HEK293 (cell line): ENCODE measurements around the gene CYCS.

Experiments
- CTCF ChIA-PET: fragments of 350-600 bp; formaldehyde crosslinking; extraction: SDS; loops from one replicate; lab custom pipeline; 2021; ENCODE audit warnings: antibody characterized with exemption; lab: Yijun Ruan, JAX
- POLR2A ChIA-PET: fragments of 300-600 bp; formaldehyde crosslinking; extraction: SDS; loops from one replicate; lab custom pipeline; 2020; ENCODE audit warnings: antibody characterized with exemption, inconsistent platforms; lab: Yijun Ruan, JAX
- H3K27ac ChIP-seq: fragments of 200-500 bp; sonication (Bioruptor generic); 2 replicates; pipeline ENCODE4 v1.5.1; 2014; ENCODE audit warnings: low read depth, low read length, control low read depth, inconsistent platforms; ENCODE audit errors: extremely low read depth
- H3K36me3 ChIP-seq, 2 experiments: fragments of 200-500 bp in 1 of 2; sonication (Bioruptor generic) in 1 of 2; 1 replicate in 1 of 2; 2 replicates in 1 of 2; pipeline ENCODE4 v1.5.1; 2014 to 2017; ENCODE audit warnings: inconsistent platforms in 2 of 2, low read length in 2 of 2; ENCODE audit not compliant: control insufficient read depth in 2 of 2, insufficient read depth in 1 of 2
- H3K4me1 ChIP-seq: fragments of 200-500 bp; sonication (Bioruptor generic); 2 replicates; pipeline ENCODE4 v1.5.1; 2014; ENCODE audit warnings: mild to moderate bottlenecking, low read length, inconsistent platforms; ENCODE audit not compliant: control insufficient read depth, insufficient read depth
- H3K4me3 ChIP-seq: 2 replicates; pipeline ENCODE4 v1.5.1; 2011; ENCODE audit warnings: low read depth, mild to moderate bottlenecking, control low read depth, low read length, moderate library complexity
- H3K9me3 ChIP-seq: fragments of 200-500 bp; sonication (Bioruptor generic); 2 replicates; pipeline ENCODE4 v1.5.1; 2014; ENCODE audit warnings: low read depth, low read length, inconsistent platforms; ENCODE audit not compliant: control insufficient read depth, insufficient read depth
- KLF10 ChIP-seq: fragments of 450-650 bp; IDR thresholded peaks from 2 replicates; pipeline ENCODE4 v1.5.1; 2018; ENCODE audit warnings: missing biosample characterization, mild to moderate bottlenecking, missing genetic modification characterization
- KLF17 ChIP-seq: fragments of 450-650 bp; formaldehyde crosslinking; IDR thresholded peaks from 2 replicates; pipeline ENCODE4 v1.5.1; 2016; ENCODE audit warnings: missing biosample characterization, missing genetic modification characterization
- SALL2 ChIP-seq: fragments of 450-650 bp; formaldehyde crosslinking; IDR thresholded peaks from 2 replicates; pipeline ENCODE4 v1.5.0; 2017; ENCODE audit warnings: missing biosample characterization, mild to moderate bottlenecking, missing genetic modification characterization, borderline replicate concordance
- WT1 ChIP-seq: fragments of 450-650 bp; formaldehyde crosslinking; IDR thresholded peaks from 2 replicates; pipeline ENCODE4 v1.5.1; 2016; ENCODE audit warnings: missing biosample characterization, missing genetic modification characterization
- ZBTB10 ChIP-seq: fragments of 450-650 bp; formaldehyde crosslinking; IDR thresholded peaks from 2 replicates; pipeline ENCODE4 v1.5.1; 2016; ENCODE audit warnings: missing biosample characterization, missing genetic modification characterization
- ZBTB49 ChIP-seq: fragments of 450-650 bp; formaldehyde crosslinking; IDR thresholded peaks from 2 replicates; pipeline ENCODE4 v1.5.1; 2016; ENCODE audit warnings: missing biosample characterization, missing genetic modification characterization, low read depth
- ZNF239 ChIP-seq: fragments of 450-650 bp; formaldehyde crosslinking; IDR thresholded peaks from 2 replicates; pipeline ENCODE4 v1.5.1; 2016; ENCODE audit warnings: missing biosample characterization, missing genetic modification characterization
- ZNF366 ChIP-seq: fragments of 450-650 bp; formaldehyde crosslinking; conservative IDR thresholded peaks from 2 replicates; pipeline ENCODE4 v1.5.1; 2016; ENCODE audit warnings: missing biosample characterization, missing genetic modification characterization
- ZNF510 ChIP-seq: fragments of 450-650 bp; formaldehyde crosslinking; IDR thresholded peaks from 2 replicates; pipeline ENCODE4 v1.5.1; 2018; ENCODE audit warnings: mild to moderate bottlenecking, missing genetic modification characterization, missing biosample characterization; ENCODE audit not compliant: insufficient replicate concordance
- ZNF549 ChIP-seq: fragments of 450-650 bp; IDR thresholded peaks from 2 replicates; pipeline ENCODE4 v1.5.1; 2018; ENCODE audit warnings: missing biosample characterization, missing genetic modification characterization, mild to moderate bottlenecking, inconsistent platforms, moderate library complexity
- ZNF623 ChIP-seq: fragments of 450-650 bp; formaldehyde crosslinking; IDR thresholded peaks from 2 replicates; pipeline ENCODE4 v1.5.1; 2016; ENCODE audit warnings: missing biosample characterization, missing genetic modification characterization
- ZNF747 ChIP-seq: fragments of 450-650 bp; formaldehyde crosslinking; IDR thresholded peaks from 2 replicates; pipeline ENCODE4 v1.5.1; 2016; ENCODE audit warnings: missing biosample characterization, missing genetic modification characterization
- ZXDB ChIP-seq: fragments of 450-650 bp; formaldehyde crosslinking; IDR thresholded peaks from 2 replicates; pipeline ENCODE4 v1.5.1; 2016; ENCODE audit warnings: missing biosample characterization, missing genetic modification characterization
- TF ChIP-seq, protein P1 (sequence below): fragments of 450-650 bp; formaldehyde crosslinking; IDR thresholded peaks from 2 replicates; pipeline ENCODE4 v1.5.1; 2017; ENCODE audit warnings: missing biosample characterization, missing genetic modification characterization
- TF ChIP-seq, protein P2 (sequence below): IDR thresholded peaks from 2 replicates; pipeline ENCODE4 v1.6.1; 2011; ENCODE audit warnings: mild to moderate bottlenecking, low read depth, low read length, borderline replicate concordance

CYCS gene

DNA sequence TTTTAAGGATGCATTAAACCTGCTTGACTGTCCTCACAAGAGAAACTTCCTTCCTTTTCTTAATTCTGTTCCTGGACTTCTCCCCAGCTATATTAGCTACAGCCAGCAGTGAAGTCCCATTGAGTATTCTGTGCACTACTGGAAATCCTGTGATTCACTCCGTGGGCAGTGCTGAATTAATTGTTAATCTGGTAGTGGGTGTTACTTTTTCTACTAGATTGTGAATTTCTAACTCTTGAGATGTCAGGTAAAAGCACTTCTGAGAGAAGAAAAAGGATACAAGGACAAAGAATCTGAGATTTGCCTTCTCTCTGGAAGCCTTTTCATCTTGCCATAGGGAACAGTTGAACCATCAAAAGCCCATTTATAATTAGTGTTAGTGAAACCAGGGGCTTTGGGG is 33.9 kb downstream of the CYCS start (continued):
- TF ChIP-seq, protein P1, sequence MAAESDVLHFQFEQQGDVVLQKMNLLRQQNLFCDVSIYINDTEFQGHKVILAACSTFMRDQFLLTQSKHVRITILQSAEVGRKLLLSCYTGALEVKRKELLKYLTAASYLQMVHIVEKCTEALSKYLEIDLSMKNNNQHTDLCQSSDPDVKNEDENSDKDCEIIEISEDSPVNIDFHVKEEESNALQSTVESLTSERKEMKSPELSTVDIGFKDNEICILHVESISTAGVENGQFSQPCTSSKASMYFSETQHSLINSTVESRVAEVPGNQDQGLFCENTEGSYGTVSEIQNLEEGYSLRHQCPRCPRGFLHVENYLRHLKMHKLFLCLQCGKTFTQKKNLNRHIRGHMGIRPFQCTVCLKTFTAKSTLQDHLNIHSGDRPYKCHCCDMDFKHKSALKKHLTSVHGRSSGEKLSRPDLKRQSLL (tag by site-specific recombination) = no peak
- no peak for TF ChIP-seq ZNF510 (tag by site-specific recombination)

DNA sequence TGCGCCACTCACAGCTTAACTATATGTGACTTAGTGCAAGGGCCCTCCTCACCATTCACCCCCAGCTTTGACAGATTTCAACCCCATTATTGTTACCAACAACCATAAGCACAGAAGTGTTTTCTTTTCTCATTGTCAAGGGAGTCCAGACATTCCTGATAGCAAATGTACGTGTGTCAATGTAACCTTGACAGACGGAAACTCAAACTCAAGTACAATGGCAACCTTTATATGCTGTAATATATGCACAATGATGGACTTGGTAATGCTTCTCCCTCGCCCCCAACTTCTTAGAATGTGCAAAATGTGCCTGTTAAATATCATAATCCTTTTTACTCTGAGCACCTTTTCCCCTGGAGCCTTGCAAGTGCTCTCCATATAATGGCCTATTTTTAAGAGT is 34.7 kb downstream of the CYCS start:
- Histone ChIP-seq H3K9me3 (no peaks in the 10 kb centered on the region), H3K27ac (no peak overlapping the region), H3K4me3 (no peak overlapping the region), H3K4me1 (no peaks in the 10 kb centered on the region), H3K36me3 (no peaks in the 10 kb centered on the region)
- ChIA-PET POLR2A (interaction anchor here (1.2 kb wide), 1 partner anchor 30 kb away, joined by 3 read pairs; no protein-coding TSS in a partner anchor), CTCF (interaction anchor here (0.7 to 8.0 kb wide), 5 partner anchors 8 to 1534 kb away, joined by 5 to 142 read pairs (median 23); no protein-coding TSS in a partner anchor)
- TF ChIP-seq ZNF239 = no peak
- TF ChIP-seq ZNF623 = no peak
- TF ChIP-seq ZXDB = no peak
- TF ChIP-seq, protein P2, sequence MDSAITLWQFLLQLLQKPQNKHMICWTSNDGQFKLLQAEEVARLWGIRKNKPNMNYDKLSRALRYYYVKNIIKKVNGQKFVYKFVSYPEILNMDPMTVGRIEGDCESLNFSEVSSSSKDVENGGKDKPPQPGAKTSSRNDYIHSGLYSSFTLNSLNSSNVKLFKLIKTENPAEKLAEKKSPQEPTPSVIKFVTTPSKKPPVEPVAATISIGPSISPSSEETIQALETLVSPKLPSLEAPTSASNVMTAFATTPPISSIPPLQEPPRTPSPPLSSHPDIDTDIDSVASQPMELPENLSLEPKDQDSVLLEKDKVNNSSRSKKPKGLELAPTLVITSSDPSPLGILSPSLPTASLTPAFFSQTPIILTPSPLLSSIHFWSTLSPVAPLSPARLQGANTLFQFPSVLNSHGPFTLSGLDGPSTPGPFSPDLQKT = no peak
- no peak for TF ChIP-seq SALL2 (tag by site-specific recombination)
- no peak for TF ChIP-seq KLF17
- no peak for TF ChIP-seq ZNF747
- no peak for TF ChIP-seq KLF10 (tag by site-specific recombination)
- TF ChIP-seq, all 188 proteins: peak for 0

DNA sequence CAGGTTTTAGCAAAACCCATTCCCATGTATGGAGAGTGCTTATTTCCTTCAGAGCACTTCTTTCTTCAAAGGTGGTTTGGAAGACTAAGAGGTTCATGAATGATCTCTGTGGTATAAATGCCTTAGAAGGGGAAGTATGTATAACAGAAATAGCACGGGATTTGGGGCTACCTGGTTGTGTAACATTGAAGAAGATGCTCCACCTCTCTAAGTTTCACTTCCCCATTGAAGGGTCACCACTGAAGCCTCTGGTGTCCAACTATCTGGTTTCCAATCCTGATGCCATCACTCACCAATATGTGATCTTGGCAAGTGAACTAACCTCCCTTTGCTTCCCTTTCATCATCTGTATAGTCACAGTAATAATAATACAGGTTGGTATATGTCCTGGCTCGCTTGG is 37.2 kb downstream of the CYCS start:
- Histone ChIP-seq H3K4me1 (no peaks in the 10 kb centered on the region), H3K27ac (no peak overlapping the region), H3K4me3 (no peak overlapping the region), H3K9me3 (no peaks in the 10 kb centered on the region), H3K36me3 (no peaks in the 10 kb centered on the region)
- TF ChIP-seq ZNF366 (tag by site-specific recombination) (no peak), ZBTB10 (no peak), WT1 (tag by site-specific recombination) (no peak), ZBTB49 (no peak), ZNF549 (tag by site-specific recombination) (no peak)
- POLR2A ChIA-PET = no interaction called here
- CTCF ChIA-PET = interaction anchor here (1.0 to 1.1 kb wide), 2 partner anchors 14 to 274 kb away, joined by 4 to 7 read pairs; no protein-coding TSS in a partner anchor
